Uterus (tissue), 4 donors: ENCODE data around the gene RSKR. TPM values are rescaled to one million over a fixed set of nuclear protein-coding genes. Genes with fewer than 3 reads are reported as not detected.

ENCODE experiments used
- DNase-seq, 2 donors: peaks; one replicate each; pipeline ENCODE4 v3.0.0-alpha.2; 2019 to 2020
- H3K27ac ChIP-seq, 2 donors: fragments of 200-600 bp; sonication (generic); 1 replicate in 1 of 2; 2 replicates in 1 of 2; pipeline ENCODE4 v1.5.1; 2016 to 2018
- H3K27me3 ChIP-seq, 2 donors: fragments of 200-600 bp; sonication (generic); one replicate each; pipeline ENCODE4 v1.5.1; 2018 to 2019; ENCODE audit warnings: control low read depth in 1 of 2
- H3K36me3 ChIP-seq, 2 donors: fragments of 200-600 bp; sonication (generic); one replicate each; pipeline ENCODE4 v1.5.1; 2019; ENCODE audit warnings: control low read depth in 1 of 2
- H3K4me1 ChIP-seq, 2 donors: fragments of 200-600 bp; sonication (generic); one replicate each; pipeline ENCODE4 v1.5.1; 2018 to 2019; ENCODE audit warnings: control low read depth in 1 of 2
- H3K4me3 ChIP-seq, 2 donors: fragments of 200-600 bp; sonication (generic); 1 replicate in 1 of 2; 2 replicates in 1 of 2; pipeline ENCODE4 v1.5.1; 2018 to 2019; ENCODE audit warnings: mild to moderate bottlenecking in 1 of 2
- H3K9me3 ChIP-seq, 2 donors: fragments of 200-600 bp; sonication (generic); one replicate each; pipeline ENCODE4 v1.5.1; 2019; ENCODE audit warnings: control low read depth in 1 of 2
- CTCF ChIP-seq, 4 experiments: fragments of 200-600 bp in 2 of 4; fragments of 450-650 bp in 2 of 4; sonication (generic) in 2 of 4; IDR thresholded peaks; one replicate each; pipeline ENCODE4 v1.5.1; 2016 to 2019; ENCODE audit warnings: antibody characterized with exemption in 4 of 4, mild to moderate bottlenecking in 2 of 4, moderate library complexity in 1 of 4
- POLR2A ChIP-seq, 2 donors: fragments of 450-650 bp; IDR thresholded peaks; one replicate each; pipeline ENCODE4 v1.6.1; 2016; ENCODE audit warnings: antibody characterized with exemption in 2 of 2, mild to moderate bottlenecking in 1 of 2, moderate library complexity in 1 of 2
- intact Hi-C: fragments of 100-400 bp; cut with DNase I; formaldehyde crosslinking; loops from one replicate; pipeline ENCODE4 v1.15.1; 2023; ENCODE audit warnings: low total_unique reads
- total RNA-seq, 4 donors: library from RNA; depleted of rRNA in 3 of 4; stranded (reverse); fragments of >200 nt in 3 of 4; gene quantifications; one replicate each; pipeline versions ENCODE4 v1.1.0 to v1.2.4, GENCODE V29; 2014 to 2023
- donor health status: DM: yes; HTN: yes; CAD: no.

Gene RSKR
- total RNA-seq, 4 donors from 2014 or later, result 5.9 to 19.6 (median 11.3) TPM; not detected in 1

- Histone ChIP-seq H3K27ac (peak within 1 kb of the TSS; percentile 97), H3K4me1 (peaks cover 0 to 4% of the 10 kb centered on the region in 2 donors), H3K9me3 (no peaks in the 10 kb centered on the region), H3K36me3 (no peaks in the 10 kb centered on the region), H3K27me3 (no peaks in the 10 kb centered on the region), H3K4me3 (peak within 1 kb of the TSS; percentile 53 to 66)
- TF ChIP-seq POLR2A (IDR thresholded peaks at IDR 0.05) (peak; percentile 87 to 94), CTCF (IDR thresholded peaks at IDR 0.05) (no peak)
- DNase-seq, result peak; percentile 92
- intact Hi-C loops, result no loop called here
Measured at GRCh38 chr17:28598799-28599310, 15.1 kb downstream of the RSKR start, which contains the start of gene SPAG5. TSS of gene SPAG5 (minus strand) at chr17:28599025. CDS start at chr17:28598946, 79 bp downstream.

GRCh38 chr17:28598389-28598788 lies 15.6 kb downstream of the RSKR start:
- peak overlapping the region; percentile 53 to 66 for H3K4me3 ChIP-seq
- H3K27me3 ChIP-seq, result no peaks in the 10 kb centered on the region
- H3K36me3 ChIP-seq, result no peaks in the 10 kb centered on the region
- no peak for DNase-seq
- intact Hi-C loops, result no loop called here
- H3K4me1 ChIP-seq, result peaks cover 0 to 4% of the 10 kb centered on the region in 2 donors
- H3K9me3 ChIP-seq, result no peaks in the 10 kb centered on the region
- peak overlapping the region; percentile 97 for H3K27ac ChIP-seq
- TF ChIP-seq POLR2A (IDR thresholded peaks at IDR 0.05) (no peak), CTCF (IDR thresholded peaks at IDR 0.05) (no peak)

GRCh38 chr17:28597606-28598383 lies 16.2 kb downstream of the RSKR start:
- intact Hi-C loops, result no loop called here
- Histone ChIP-seq H3K27ac (no peak overlapping the region), H3K36me3 (no peaks in the 10 kb centered on the region), H3K27me3 (no peaks in the 10 kb centered on the region), H3K4me1 (peaks cover 0 to 4% of the 10 kb centered on the region in 2 donors), H3K4me3 (no peak overlapping the region), H3K9me3 (no peaks in the 10 kb centered on the region)
- DNase-seq, result no peak
- TF ChIP-seq POLR2A (IDR thresholded peaks at IDR 0.05), result no peak
- no peak for TF ChIP-seq CTCF (IDR thresholded peaks at IDR 0.05)

GRCh38 chr17:28592260-28592659 lies 21.7 kb downstream of the RSKR start:
- intact Hi-C loops, result no loop called here
- Histone ChIP-seq H3K4me1 (no peaks in the 10 kb centered on the region), H3K4me3 (no peak overlapping the region), H3K9me3 (no peaks in the 10 kb centered on the region), H3K27ac (no peak overlapping the region), H3K27me3 (no peaks in the 10 kb centered on the region), H3K36me3 (no peaks in the 10 kb centered on the region)
- TF ChIP-seq POLR2A (IDR thresholded peaks at IDR 0.05) (no peak), CTCF (IDR thresholded peaks at IDR 0.05) (no peak)
- DNase-seq, result no peak

- H3K9me3 ChIP-seq, result no peaks in the 10 kb centered on the region
- no peak overlapping the region for H3K4me3 ChIP-seq
- no peaks in the 10 kb centered on the region for H3K4me1 ChIP-seq
- TF ChIP-seq POLR2A (IDR thresholded peaks at IDR 0.05) (no peak), CTCF (IDR thresholded peaks at IDR 0.05) (no peak)
- intact Hi-C loops, result no loop called here
- DNase-seq, result no peak
- H3K27ac ChIP-seq, result no peak overlapping the region
- H3K27me3 ChIP-seq, result no peaks in the 10 kb centered on the region
- no peaks in the 10 kb centered on the region for H3K36me3 ChIP-seq
Measured at GRCh38 chr17:28585851-28586250, 28.1 kb downstream of the RSKR start.
